ENCODE data around the gene POLD1.

The POLD1 gene

GRCh38 chr19:50420808-50421207, 36.7 kb downstream of the POLD1 start:
- no peak for TF ChIP-seq CTCF (IDR thresholded peaks at IDR 0.05; ENCODE audit: insufficient read depth, missing control alignments)
- no peak for FAIRE-seq
- DNase-seq (ENCODE audit: insufficient read length, low spot score) = no peak

GRCh38 chr19:50422397-50423278, 38.5 kb downstream of the POLD1 start:
- FAIRE-seq = no peak

GRCh38 chr19:50423279-50424113, 39.3 kb downstream of the POLD1 start:
- no peak for DNase-seq (ENCODE audit: insufficient read length, low spot score)
- FAIRE-seq = no peak
- no peak for TF ChIP-seq CTCF (IDR thresholded peaks at IDR 0.05; ENCODE audit: insufficient read depth, missing control alignments)

More at GRCh38 chr19:50422397-50423278, 38.5 kb downstream of the POLD1 start:
- TF ChIP-seq CTCF (IDR thresholded peaks at IDR 0.05; ENCODE audit: insufficient read depth, missing control alignments) = no peak
- no peak for DNase-seq (ENCODE audit: insufficient read length, low spot score)

GRCh38 chr19:50425581-50425980, 41.4 kb downstream of the POLD1 start:
- FAIRE-seq (no peak), DNase-seq (ENCODE audit: insufficient read length, low spot score) (no peak)
- no peak for TF ChIP-seq CTCF (IDR thresholded peaks at IDR 0.05; ENCODE audit: insufficient read depth, missing control alignments)

DNA sequence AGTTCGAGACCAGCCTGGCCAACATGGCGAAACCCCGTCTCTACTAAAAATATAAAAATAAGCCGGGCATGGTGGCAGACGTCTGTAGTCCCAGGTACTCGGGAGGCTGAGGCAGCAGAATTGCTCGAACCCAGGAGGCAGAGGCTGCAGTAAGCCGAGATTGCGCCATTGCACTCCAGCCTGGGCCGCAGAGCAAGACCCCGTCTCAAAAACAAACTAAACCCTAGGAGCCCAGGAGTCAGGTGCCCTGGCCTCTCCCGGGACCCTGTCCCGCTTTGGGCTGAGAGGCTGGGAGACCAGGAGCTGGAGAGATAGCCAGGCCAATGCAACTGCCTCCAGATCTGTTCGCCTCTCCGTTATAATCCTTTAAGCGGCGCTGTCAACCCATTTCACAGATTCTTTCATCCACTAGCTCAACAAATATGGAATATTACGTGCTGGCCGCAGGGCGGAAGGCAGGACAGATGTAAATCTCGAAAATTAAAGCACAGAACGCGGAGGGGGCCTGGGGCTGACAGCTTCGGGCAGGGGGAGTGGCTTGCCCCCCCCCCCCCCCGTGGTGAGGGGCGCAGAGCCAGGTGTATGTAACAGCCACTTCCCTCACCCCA, 43.3 kb downstream of the POLD1 start:
- DNase-seq (ENCODE audit: insufficient read length, low spot score) = no peak
- no peak for TF ChIP-seq CTCF (IDR thresholded peaks at IDR 0.05; ENCODE audit: insufficient read depth, missing control alignments)
- no peak for FAIRE-seq

DNA sequence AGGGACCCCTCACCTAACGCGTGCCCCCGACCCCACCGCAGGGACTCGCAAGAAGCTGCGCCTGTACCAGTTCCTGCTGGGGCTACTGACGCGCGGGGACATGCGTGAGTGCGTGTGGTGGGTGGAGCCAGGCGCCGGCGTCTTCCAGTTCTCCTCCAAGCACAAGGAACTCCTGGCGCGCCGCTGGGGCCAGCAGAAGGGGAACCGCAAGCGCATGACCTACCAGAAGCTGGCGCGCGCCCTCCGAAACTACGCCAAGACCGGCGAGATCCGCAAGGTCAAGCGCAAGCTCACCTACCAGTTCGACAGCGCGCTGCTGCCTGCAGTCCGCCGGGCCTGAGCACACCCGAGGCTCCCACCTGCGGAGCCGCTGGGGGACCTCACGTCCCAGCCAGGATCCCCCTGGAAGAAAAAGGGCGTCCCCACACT, 43.9 kb downstream of the POLD1 start:
- DNase-seq (ENCODE audit: insufficient read length, low spot score) (no peak), FAIRE-seq (no peak)
- TF ChIP-seq CTCF (IDR thresholded peaks at IDR 0.05; ENCODE audit: insufficient read depth, missing control alignments) = no peak

Data from D721Med (cell line).